Endothelial cell of umbilical vein (primary cell): ENCODE measurements around the gene TBXT. TPM values are rescaled to one million over a fixed set of nuclear protein-coding genes. Genes with fewer than 3 reads are reported as not detected.

ENCODE experiments used
- BruUV-seq: library from RNA; stranded (reverse); fragments of 400-500 nt; replicated peaks from 2 replicates; lab custom pipeline; 2021; lab: Mats Ljungman, UMichigan
- CTCF ChIA-PET: fragments of 300-600, 350-600 bp; sonication (Branson Sonifier 250); formaldehyde crosslinking; loops from one replicate; lab custom pipeline; 2021; ENCODE audit warnings: antibody characterized with exemption, inconsistent platforms; lab: Charles Lee
- POLR2A ChIA-PET: fragments of 300-600, 350-600 bp; sonication (Branson Sonifier 250); formaldehyde crosslinking; loops from one replicate; lab custom pipeline; 2021; ENCODE audit warnings: antibody characterized with exemption, inconsistent platforms; lab: Charles Lee
- DNase-seq: peaks from one replicate; pipeline ENCODE4 v3.0.0-alpha.2; 2011; ENCODE audit warnings: low read depth, low spot score
- FAIRE-seq: peaks from 2 replicates; lab custom pipeline; 2011; peaks lifted over from hg19 to GRCh38; lab: Jason Lieb, UNC
- H2AFZ ChIP-seq: 2 replicates; pipeline ENCODE4 v1.6.0; 2012; ENCODE audit warnings: low read depth, low read length, control low read depth, inconsistent platforms
- H3K27ac ChIP-seq: 2 replicates; pipeline ENCODE4 v1.5.1; 2011; ENCODE audit warnings: low read depth, mild to moderate bottlenecking, control low read depth, low read length, moderate library complexity; ENCODE audit not compliant: insufficient read depth
- H3K27me3 ChIP-seq, 2 experiments: 2 replicates each; pipeline versions ENCODE4 v1.6.0 to v1.6.1; 2011; ENCODE audit warnings: low read length in 2 of 2, mixed read lengths in 1 of 2; ENCODE audit not compliant: control insufficient read depth in 2 of 2, insufficient read depth in 2 of 2
- H3K36me3 ChIP-seq, 2 experiments: 2 replicates in 1 of 2; 3 replicates in 1 of 2; pipeline ENCODE4 v1.5.1; 2011; ENCODE audit warnings: low read length in 2 of 2, mild to moderate bottlenecking in 1 of 2, moderate library complexity in 1 of 2; ENCODE audit not compliant: control insufficient read depth in 2 of 2, insufficient read depth in 2 of 2; ENCODE audit errors: extremely low read depth in 1 of 2
- H3K4me1 ChIP-seq: 3 replicates; pipeline ENCODE4 v1.5.1; 2011; ENCODE audit warnings: mild to moderate bottlenecking, low read length; ENCODE audit not compliant: control insufficient read depth, insufficient read depth; ENCODE audit errors: extremely low read depth
- H3K4me2 ChIP-seq: 2 replicates; pipeline ENCODE4 v1.6.1; 2011; ENCODE audit warnings: low read length, control low read depth, mixed read lengths; ENCODE audit not compliant: insufficient read depth
- H3K4me3 ChIP-seq, 3 experiments: fragments of 200-600 bp in 1 of 3; sonication (generic), shearing (Covaris generic) in 1 of 3; replicated peaks in 1 of 3; 2 replicates each; pipeline ENCODE4 v1.5.1; 2011 to 2016; ENCODE audit warnings: control low read depth in 3 of 3, low read length in 3 of 3, mild to moderate bottlenecking in 2 of 3, inconsistent platforms in 1 of 3, low read depth in 1 of 3, moderate library complexity in 1 of 3; ENCODE audit not compliant: insufficient read depth in 1 of 3
- H3K79me2 ChIP-seq: 2 replicates; pipeline ENCODE4 v1.6.0; 2012; ENCODE audit warnings: low read length, inconsistent platforms; ENCODE audit not compliant: control insufficient read depth, insufficient read depth
- H3K9ac ChIP-seq: replicated peaks from 2 replicates; pipeline ENCODE3; 2011; ENCODE audit warnings: low read length, control low read depth; ENCODE audit not compliant: insufficient read depth; ENCODE audit errors: extremely low read depth
- H3K9me1 ChIP-seq: replicated peaks from 3 replicates; pipeline ENCODE4 v1.6.0; 2011; ENCODE audit warnings: mild to moderate bottlenecking, low read length; ENCODE audit not compliant: control insufficient read depth, insufficient read depth; ENCODE audit errors: extremely low read depth
- H3K9me3 ChIP-seq: replicated peaks from 2 replicates; pipeline ENCODE4 v1.5.1; 2012; ENCODE audit warnings: low read length, inconsistent platforms; ENCODE audit not compliant: control insufficient read depth, insufficient read depth
- H4K20me1 ChIP-seq: replicated peaks from 2 replicates; pipeline ENCODE3; 2011; ENCODE audit warnings: mild to moderate bottlenecking, low read length; ENCODE audit not compliant: control insufficient read depth, insufficient read depth; ENCODE audit errors: extremely low read depth
- EZH2 ChIP-seq: IDR thresholded peaks from 2 replicates; pipeline ENCODE4 v1.6.1; 2012; ENCODE audit warnings: borderline replicate concordance, low read depth, mild to moderate bottlenecking, moderate library complexity, low read length, inconsistent platforms; ENCODE audit not compliant: severe bottlenecking
- FOS ChIP-seq: IDR thresholded peaks from 2 replicates; pipeline ENCODE4 v1.6.1; 2011; ENCODE audit warnings: mild to moderate bottlenecking, low read length, moderate library complexity, borderline replicate concordance; ENCODE audit not compliant: insufficient read depth
- GATA2 ChIP-seq: IDR thresholded peaks from 2 replicates; pipeline ENCODE4 v1.7.0; 2011; ENCODE audit warnings: low read depth, mild to moderate bottlenecking, moderate library complexity, mixed read lengths, low read length; ENCODE audit not compliant: insufficient read length, insufficient read depth
- JUN ChIP-seq: IDR thresholded peaks from 2 replicates; pipeline ENCODE4 v1.6.1; 2011; ENCODE audit warnings: borderline replicate concordance, low read depth; ENCODE audit not compliant: insufficient read length, insufficient read depth
- MAX ChIP-seq: IDR thresholded peaks from 2 replicates; pipeline ENCODE4 v1.6.1; 2011; ENCODE audit not compliant: insufficient read depth, insufficient read length
- MYC ChIP-seq: IDR thresholded peaks from one replicate; pipeline ENCODE4 v1.6.1; 2011; ENCODE audit warnings: mild to moderate bottlenecking, low read depth, low read length
- POLR2A ChIP-seq: IDR thresholded peaks from 2 replicates; pipeline ENCODE4 v1.6.1; 2012; ENCODE audit warnings: low read depth, mild to moderate bottlenecking, control low read depth, low read length
- POLR2AphosphoS5 ChIP-seq: IDR thresholded peaks from 2 replicates; pipeline ENCODE4 v1.6.1; 2012; ENCODE audit warnings: low read depth, mild to moderate bottlenecking, control low read depth, low read length, moderate library complexity; ENCODE audit not compliant: insufficient read depth
- dilution Hi-C: fragments of 300-500 bp; cut with MboI; formaldehyde crosslinking; loops from one replicate; pipeline ENCODE4 v1.15.0; 2019; ENCODE audit warnings: low sequenced_read_pairs; ENCODE audit not compliant: extremely low pct_ligation_motif_present
- intact Hi-C: fragments of 100-400 bp; cut with micrococcal nuclease; formaldehyde crosslinking; loops from one replicate; pipeline ENCODE4 v1.10.0; 2022
- polyA plus RNA-seq, 4 experiments: library from polyadenylated mRNA; depleted of rRNA in 3 of 4; stranded (reverse) in 3 of 4; unstranded in 1 of 4; fragments of >200 nt; gene quantifications; 2 replicates each; pipeline versions ENCODE4 v1.2.1 to v1.2.3, GENCODE V29; 2011 to 2012; ENCODE audit warnings: missing spikeins in 1 of 4
- small RNA-seq: library from RNA; depleted of rRNA; stranded (forward); fragments of <200 nt; gene quantifications from one replicate; pipeline ENCODE3, GENCODE V24; 2012; ENCODE audit warnings: low replicate concordance, low read depth; ENCODE audit not compliant: insufficient read depth, insufficient read length
- total RNA-seq: library from RNA; stranded (reverse); gene quantifications from 2 replicates; pipeline ENCODE4 v1.2.3, GENCODE V29; 2021
- TF ChIP-seq, protein P1 (sequence below), 2 donors: IDR thresholded peaks; 1 replicate in 1 of 2; 2 replicates in 1 of 2; pipeline ENCODE4 v1.5.1; 2011; ENCODE audit warnings: low read length in 2 of 2, mild to moderate bottlenecking in 2 of 2, moderate library complexity in 2 of 2, control low read depth in 1 of 2, inconsistent platforms in 1 of 2, low read depth in 1 of 2; ENCODE audit not compliant: insufficient read depth in 1 of 2; ENCODE audit errors: extremely low read depth in 1 of 2

The TBXT gene
- total and polyA plus RNA-seq, 2 donors (not counting 3 experiments of a cell fraction or from before 2014, with no cell fraction given), result not detected

- Histone ChIP-seq H4K20me1 (no peaks in the 10 kb centered on the region), H3K4me3 (no peak overlapping the region), H3K9ac (no peak overlapping the region), H3K9me1 (no peaks in the 10 kb centered on the region), H3K79me2 (no peaks in the 10 kb centered on the region), H3K9me3 (no peaks in the 10 kb centered on the region), H3K27me3 (no peaks in the 10 kb centered on the region), H3K4me2 (no peak overlapping the region), H3K27ac (no peak overlapping the region), H3K4me1 (no peaks in the 10 kb centered on the region), H3K36me3 (no peaks in the 10 kb centered on the region), H2AFZ (no peak overlapping the region)
- FAIRE-seq (no peak), DNase-seq (no peak)
- POLR2A ChIA-PET, result no interaction called here
- BruUV-seq, result no TSS peak
- intact Hi-C loops (loop anchor here (10.0 kb wide), 1 partner anchor 665 kb away; no protein-coding TSS in a partner anchor), dilution Hi-C loops (no loop called here)
- CTCF ChIA-PET, result no interaction called here
- TF ChIP-seq POLR2AphosphoS5 (no peak), MAX (no peak), FOS (no peak), MYC (no peak), POLR2A (no peak), EZH2 (no peak), JUN (no peak), GATA2 (no peak)
- TF ChIP-seq, protein P1, sequence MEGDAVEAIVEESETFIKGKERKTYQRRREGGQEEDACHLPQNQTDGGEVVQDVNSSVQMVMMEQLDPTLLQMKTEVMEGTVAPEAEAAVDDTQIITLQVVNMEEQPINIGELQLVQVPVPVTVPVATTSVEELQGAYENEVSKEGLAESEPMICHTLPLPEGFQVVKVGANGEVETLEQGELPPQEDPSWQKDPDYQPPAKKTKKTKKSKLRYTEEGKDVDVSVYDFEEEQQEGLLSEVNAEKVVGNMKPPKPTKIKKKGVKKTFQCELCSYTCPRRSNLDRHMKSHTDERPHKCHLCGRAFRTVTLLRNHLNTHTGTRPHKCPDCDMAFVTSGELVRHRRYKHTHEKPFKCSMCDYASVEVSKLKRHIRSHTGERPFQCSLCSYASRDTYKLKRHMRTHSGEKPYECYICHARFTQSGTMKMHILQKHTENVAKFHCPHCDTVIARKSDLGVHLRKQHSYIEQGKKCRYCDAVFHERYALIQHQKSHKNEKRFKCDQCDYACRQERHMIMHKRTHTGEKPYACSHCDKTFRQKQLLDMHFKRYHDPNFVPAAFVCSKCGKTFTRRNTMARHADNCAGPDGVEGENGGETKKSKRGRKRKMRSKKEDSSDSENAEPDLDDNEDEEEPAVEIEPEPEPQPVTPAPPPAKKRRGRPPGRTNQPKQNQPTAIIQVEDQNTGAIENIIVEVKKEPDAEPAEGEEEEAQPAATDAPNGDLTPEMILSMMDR (IDR thresholded peaks at IDR 0.05; ENCODE audit: extremely low read depth in 1 of 2, insufficient read depth in 1 of 2, low read depth in 1 of 2, low read length in 2 of 2), result no peak
Measured at GRCh38 chr6:166109608-166110007, 58.0 kb downstream of the TBXT start.

Small RNAs within 50 kb of the gene (small RNA-seq; reads per million reads assigned to genes)
- not detected for gene RNU6-153P

Other genes with a start within 250 kb of the TBXT start
- gene PRR18, start 140.5 kb upstream of the TBXT start, total RNA-seq, result not detected in 2 replicates
- not detected in 2 replicates for gene PRR18, start 140.5 kb upstream of the TBXT start, polyA plus RNA-seq
- gene SFT2D1, start 174.7 kb upstream of the TBXT start, total RNA-seq, result 21.2 and 22.9 TPM in 2 replicates
- 24.3 and 30.6 TPM in 2 replicates for gene SFT2D1, start 174.7 kb upstream of the TBXT start, polyA plus RNA-seq
- gene MPC1, start 215.1 kb upstream of the TBXT start, total RNA-seq, result 17.5 and 22.9 TPM in 2 replicates
- gene MPC1, start 215.1 kb upstream of the TBXT start, polyA plus RNA-seq, result 11.2 and 15.5 TPM in 2 replicates